HG03060 (cell line): ENCODE results near the gene SMIM10L2A.
"Not testable (repeated sequence)": the region's sequence is repeated elsewhere in the genome, so short reads cannot be mapped to it uniquely, and the experiment has no call there.

Source experiments
- ATAC-seq: cut with Tn5 transposase; IDR thresholded peaks from one replicate; pipeline ENCODE4 v1.9.1; 2021; ENCODE audit warnings: low read depth, moderate number of reproducible peaks; ENCODE audit not compliant: unreplicated experiment

The SMIM10L2A gene

DNA sequence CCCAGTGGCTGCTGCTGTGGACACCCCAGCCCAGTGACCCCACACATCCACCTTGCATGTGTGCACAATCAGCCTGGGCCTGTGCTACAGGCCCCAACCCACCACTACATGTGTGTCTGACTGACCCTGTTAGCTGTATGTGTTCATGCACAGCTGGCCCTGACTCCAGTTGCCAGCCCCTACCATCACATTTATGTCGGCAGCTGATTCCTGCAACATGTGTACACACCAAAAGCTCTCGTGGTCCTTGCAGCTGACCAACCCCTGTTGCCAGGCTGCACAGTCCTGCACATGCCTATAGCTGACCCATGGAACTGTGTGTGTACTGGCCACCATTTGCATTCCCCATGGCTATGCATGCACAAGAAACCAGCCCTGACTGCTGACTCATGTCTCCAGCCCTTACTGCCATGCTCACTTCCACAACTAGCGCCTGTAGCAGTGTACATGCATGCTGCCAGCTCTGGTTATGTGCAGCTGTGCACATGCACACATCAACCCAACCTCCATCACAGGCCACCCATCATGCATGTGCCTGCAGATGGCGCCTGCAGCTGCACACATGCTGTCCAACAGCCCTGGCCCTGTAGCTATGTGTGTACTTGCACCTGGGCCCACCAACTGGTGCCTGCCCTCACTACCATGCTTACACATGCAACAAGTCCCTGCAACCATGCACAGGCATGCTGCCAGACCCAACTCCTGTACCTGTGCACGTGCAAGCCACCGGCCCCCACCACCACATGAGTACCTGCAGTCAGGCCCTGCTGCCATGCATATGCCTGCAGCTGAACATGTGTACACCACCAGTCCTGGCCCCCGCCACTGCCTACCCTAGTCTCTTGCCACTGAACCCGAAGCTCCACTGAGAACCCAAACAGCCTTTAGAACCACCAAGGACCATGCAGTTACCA, 28.1 kb downstream of the SMIM10L2A start:
- ATAC-seq: no peak

- ATAC-seq: no peak
Observed at GRCh38 chrX:135453381-135453780, 31.6 kb downstream of the SMIM10L2A start.

DNA sequence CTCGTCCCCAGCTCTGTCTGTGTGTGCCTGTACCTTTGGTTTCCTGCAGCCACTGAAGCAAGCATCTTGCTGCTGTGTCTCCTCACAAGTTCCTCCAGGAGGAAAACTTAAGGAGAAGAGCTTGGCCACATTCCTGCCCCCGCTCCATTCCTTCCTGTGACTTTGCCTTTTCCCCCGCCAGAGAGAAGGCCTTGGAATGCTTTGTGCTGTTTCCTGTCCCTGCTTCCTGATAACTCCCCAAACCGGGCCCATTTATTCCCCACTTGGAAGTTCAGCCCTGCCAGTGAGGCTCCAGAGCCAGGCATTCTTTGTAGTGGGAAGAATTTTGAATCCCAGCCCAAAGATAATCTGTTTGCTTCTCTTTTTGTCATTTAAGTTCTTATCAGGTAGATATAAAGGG, 33.1 kb downstream of the SMIM10L2A start:
- ATAC-seq: no peak

DNA sequence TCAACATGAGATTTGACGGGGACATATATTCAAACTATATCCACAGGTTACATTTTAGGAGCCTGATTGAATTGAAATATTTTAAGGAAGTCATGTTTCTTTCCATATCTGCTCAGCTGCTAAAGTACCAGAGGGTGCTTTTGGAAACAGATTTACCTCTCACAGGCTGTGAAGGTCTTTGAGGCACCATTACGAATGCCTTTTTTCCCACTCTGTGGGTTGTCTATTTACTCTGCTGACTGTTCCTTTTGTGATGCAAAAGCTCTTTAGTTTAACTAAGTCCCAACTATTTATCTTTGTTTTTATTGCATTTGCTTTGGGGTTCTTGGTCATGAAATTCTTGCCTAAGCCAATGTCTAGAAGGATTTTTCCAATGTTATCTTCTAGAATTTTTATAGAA, 40.0 kb downstream of the SMIM10L2A start:
- not testable (repeated sequence) for ATAC-seq

DNA sequence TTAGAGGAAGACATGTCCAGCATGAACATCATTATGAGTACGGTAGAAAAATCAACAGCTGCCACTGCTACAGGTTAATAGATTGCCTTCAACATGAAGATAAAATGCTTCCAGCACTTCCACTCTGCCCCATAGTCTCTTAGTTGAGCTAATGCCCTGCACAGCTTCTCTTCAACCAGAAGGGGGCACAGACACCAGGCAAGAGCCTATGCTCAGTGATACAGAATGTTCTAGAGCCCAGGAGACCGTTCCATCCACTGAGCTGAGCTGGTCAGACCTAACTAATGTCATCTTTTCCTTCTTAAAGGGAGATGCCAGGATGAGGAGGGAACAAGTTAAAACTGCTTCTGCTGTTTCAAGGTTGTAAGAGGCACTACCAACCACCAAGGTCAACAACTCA, 42.2 kb downstream of the SMIM10L2A start:
- ATAC-seq: no peak

DNA sequence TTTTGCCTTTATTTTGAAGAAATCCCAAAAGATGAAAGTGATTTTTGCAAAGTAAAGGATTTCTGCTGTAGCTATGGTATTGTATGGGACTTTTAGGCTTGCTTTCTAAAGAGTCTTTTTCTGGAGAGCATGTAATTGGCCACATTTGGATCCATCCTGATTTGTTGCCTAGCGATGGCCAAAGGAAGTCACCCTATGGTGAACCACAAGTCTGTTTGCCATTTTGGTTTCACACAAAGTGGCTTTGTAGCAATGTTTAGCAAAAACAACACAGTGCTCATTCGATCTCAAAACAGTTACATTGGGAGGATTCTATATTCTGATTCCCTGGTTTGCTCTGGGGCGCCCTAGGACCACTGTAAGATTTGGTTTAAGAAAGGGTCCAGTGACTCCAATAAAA, 54.6 kb downstream of the SMIM10L2A start:
- no peak for ATAC-seq

DNA sequence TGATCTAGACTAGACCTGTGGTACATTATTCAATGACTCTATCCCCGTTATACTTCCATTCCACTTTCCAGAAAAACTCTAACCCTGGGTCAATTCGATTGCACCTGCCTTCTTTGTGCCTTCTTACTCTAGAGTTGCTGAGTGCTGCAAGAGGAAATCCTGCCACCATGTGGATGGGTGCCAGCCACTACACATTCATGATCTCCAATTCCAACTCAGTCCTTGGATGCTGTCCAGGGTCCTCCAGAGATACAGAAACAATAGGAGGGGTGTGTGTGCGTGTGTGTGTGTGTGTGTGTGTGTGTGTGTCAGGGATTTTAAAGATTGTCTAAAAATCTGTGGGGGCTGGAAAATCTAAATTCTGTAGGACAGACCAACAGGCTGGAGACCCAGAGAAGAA, 55.8 kb downstream of the SMIM10L2A start:
- no peak for ATAC-seq
